OCI-M2 (cell line): ENCODE results near the gene CST7.
"Not testable (repeated sequence)": the region's sequence is repeated elsewhere in the genome, so short reads cannot be mapped to it uniquely, and the experiment has no call there.

Experiments
- DNase-seq: peaks from one replicate; lab custom pipeline; 2025; ENCODE audit not compliant: unreplicated experiment; lab: John Stamatoyannopoulos, UW

CST7 gene

GRCh38 chr20:24929867-24930723 is 19.0 kb upstream of the CST7 start:
- not testable (repeated sequence) for DNase-seq

DNA sequence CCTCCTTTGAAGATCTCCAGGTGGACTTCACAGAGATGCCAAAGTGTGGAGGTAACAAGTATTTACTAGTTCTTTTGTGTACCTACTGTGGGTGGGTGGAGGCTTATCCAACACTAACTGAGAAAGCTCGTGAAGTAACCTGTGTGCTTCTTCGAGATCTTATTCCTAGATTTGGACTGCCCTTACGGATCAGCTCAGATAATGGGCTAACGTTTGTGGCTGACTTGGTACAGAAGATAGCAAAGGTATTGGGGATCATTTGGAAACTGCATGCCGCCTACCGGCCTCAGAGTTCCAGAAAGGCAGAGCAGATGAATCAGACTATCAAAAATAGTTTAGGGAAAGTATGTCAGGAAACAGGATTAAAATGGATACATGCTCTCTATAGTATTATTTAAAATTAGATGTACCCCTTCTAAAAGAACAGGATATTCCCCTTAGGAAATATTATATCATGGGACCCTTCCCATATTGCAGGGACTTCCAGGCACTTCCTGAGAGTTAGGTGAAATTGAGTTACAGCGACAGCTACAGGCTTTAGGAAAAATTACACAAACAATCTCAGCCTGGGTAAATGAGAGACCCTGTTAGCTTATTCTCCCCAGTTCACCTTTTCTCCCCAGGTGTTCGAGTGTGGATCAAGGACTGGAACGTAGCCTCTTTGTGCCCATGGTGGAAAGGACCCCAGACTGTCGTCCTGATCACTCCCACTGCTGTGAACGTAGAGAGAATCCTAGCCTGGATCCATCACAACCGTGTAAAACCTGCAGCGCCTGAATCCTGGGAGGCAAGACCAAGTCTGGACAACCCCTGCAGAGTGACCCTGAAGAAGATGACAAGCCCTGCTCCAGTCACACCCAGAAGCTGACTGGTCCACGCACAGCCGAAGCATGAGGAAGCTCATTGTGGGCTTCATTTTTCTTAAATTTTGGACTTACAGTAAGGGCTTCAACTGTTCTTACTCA is 18.1 kb upstream of the CST7 start:
- not testable (repeated sequence) for DNase-seq

DNA sequence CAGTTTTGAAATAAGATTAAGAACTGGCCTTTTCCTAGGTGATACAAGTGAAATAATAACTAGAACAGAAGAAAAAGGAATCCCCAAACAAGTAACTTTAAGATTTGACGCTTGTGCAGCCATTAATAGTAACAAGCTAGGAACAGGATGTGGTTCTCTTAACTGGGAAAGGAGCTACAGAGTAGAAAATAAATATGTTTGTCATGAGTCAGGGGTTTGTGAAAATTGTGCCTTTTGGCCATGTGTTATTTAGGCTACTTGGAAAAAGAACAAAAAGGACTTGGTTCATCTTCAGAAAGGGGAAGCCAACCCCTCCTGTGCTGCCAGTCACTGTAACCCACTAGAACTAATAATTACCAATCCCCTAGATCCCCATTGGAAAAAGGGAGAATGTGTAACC is 17.2 kb upstream of the CST7 start:
- not testable (repeated sequence) for DNase-seq

GRCh38 chr20:24933266-24933908 is 15.7 kb upstream of the CST7 start:
- DNase-seq, result no peak

DNA sequence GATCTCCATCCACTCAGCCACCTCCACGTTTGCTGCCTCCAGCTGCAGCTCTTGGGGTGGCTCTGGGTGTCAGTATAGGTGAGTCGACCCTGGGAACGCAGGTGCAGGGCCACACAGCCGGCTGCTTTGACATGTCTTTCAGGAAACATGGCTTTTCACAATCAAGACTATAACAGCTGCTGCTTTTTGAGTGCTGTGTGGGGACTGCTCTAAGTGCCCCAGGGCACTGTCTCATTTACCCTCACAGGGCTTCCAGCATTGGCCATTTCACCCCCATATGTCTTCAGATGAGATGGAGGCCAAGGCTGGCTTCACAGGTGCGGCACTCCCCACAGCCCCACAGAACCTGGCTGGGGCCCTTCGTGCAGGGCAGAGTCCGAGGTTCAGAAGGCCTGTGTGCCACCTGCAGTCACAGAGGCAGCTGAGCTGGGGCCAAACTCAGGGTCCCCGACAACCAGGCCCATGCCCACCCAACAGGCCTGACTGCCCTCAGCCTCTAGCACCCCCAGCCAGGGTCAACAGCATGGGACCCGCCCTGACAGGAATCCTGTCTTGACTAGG is 14.9 kb upstream of the CST7 start:
- no peak for DNase-seq

DNA sequence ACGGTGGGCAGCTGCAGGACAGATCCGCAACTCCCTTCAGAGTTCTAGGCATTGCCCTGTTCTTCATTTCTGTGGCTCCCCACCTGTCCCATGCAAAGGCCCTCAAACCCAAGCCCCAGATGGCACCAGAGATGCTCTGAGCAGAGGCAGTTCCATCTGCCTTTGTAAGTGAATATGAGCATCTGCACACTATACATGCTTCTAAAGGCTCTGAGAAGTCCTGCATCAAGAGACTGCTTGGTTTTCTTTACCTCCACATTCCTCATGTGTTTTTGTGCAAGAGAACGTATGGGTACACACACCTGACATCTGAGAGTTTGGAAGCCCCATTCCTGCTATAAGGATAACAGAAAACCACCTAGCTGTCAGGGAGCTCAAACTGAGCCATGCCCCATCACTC is 14.4 kb upstream of the CST7 start:
- no peak for DNase-seq

GRCh38 chr20:24935140-24935539 is 13.9 kb upstream of the CST7 start:
- DNase-seq, result no peak

DNA sequence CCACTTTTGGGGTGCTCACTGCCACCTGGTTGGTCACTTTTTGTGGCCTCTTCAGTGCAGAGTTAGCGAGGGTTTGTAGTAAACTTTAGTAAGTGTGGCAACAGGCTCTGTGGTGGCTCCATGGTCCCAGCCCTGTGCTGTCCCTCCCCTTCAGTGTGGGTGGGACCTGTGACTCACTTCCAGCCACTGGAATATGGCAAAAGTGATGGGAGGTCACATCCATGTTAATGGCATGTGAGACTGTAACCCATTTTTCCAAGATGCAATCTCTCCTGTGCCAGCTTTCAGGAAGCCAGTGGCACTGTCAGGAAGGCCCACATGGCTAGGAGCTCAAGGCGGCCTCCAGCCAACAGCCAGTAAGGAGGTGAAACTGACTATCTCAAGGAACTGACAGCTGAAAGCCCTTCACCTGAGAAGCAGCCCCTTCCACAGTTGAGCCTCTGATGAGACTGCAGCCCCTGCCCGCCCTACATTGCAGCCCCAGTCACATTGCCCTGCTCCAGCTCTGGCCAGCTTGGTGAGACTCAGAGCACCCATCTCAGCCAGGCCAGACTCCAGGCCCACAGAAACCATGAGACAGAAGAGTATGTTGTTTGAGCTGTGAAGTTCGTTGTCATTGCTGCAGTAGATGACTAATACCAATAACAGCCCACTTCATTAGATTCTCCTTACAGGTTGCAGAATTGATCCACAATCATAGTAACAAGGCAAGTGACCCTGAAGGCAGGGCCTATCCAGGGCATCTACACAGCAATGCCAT is 13.1 kb upstream of the CST7 start:
- DNase-seq, result no peak

DNA sequence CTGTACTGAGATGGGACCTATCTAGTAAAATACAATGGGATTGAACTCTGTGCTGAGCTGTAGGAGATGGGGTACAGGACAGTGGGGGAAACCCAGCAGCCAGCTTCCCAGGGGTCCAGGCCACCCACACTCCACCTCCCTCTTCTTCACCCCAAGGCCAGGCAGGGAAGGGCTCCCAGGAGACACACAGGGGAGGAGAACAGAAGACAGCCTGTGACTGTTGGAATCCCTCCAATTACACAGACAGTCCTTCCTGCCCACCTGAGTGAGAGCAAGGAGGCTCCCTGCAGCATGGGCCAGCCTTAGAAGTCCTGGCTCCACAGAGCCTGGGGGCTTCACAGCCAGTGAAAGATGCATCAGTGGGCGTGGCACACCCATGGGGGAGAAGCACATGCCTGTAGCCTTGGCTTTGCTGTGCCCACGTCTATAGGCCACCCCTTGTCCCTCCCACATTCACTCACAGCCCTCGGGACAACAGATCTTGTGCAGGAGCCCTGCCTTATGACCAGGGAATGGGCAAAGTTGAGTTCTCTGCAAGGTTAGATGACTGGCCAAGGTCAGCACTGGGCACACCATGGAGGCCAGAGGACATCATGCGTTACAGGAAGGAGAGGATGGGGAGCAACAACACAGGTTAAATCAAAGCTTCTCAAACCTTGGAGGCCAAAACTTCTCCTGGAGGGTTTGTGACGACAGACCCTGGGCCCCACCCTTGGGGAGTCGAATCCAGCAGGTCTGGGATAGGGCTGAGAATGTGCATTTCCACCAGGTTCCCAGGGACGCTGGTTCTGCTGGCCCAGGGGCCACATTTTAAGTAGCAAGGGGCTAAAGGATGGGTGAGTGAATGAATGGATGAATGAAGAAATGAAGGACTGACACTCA is 12.3 kb upstream of the CST7 start:
- no peak for DNase-seq

DNA sequence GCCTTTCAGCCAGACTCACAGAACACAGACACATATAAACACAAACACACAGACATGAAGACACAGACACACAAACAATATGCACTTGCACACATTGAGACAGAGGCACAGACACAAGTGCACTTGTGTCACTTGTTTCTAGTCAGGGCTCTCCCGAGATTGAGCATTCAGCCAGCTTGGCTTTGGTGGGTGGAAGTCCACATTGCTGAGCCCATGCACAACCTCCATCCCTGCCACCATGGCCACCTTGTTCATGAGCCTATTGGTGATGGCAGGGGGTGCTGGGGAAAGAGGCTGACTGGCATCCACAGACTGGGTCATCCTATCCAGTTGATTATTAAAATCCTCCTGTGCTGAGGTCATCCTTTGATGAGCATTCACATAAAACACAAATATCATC is 11.5 kb upstream of the CST7 start:
- DNase-seq, result no peak

DNA sequence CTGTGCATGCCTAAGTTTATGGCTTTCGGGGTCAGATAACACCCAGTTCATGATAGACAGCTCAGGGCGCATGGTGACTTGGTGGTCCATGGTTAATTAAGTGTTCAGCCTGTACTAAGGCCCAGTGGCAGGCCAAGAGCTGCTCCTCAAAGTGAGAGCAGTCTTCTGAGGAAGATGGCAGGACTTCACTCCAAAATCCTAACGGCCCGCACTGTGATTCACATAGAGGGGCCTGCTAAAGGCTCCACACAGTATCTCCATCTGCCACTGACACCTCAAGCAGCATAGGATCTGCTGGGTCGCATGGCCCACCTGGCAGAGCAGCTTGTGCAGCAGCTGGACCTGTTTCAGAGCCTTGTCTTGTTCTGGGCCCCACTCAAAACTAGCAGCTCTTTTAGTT is 10.6 kb upstream of the CST7 start:
- no peak for DNase-seq

GRCh38 chr20:24939036-24939435 is 10.0 kb upstream of the CST7 start:
- DNase-seq, result no peak

DNA sequence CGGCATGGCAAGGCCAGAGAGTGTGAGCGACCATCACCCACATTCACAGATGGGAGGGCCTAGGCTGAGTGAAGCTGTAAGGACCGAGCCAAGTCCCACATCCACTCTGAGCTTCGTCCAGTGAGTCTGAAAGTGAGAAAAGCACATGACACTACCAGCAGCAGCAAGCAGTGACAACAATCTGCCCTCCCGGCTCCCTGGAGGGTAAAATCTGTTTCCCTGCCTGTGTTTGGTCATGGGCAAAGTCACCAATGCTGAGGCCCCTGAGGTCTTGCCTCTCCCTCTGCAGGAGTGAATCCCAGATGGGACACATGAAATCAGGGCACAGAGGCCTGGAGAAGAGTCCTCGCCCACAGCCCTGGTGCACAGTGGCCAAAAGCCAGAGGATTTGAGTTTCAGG is 6.4 kb upstream of the CST7 start:
- DNase-seq, result no peak

DNA sequence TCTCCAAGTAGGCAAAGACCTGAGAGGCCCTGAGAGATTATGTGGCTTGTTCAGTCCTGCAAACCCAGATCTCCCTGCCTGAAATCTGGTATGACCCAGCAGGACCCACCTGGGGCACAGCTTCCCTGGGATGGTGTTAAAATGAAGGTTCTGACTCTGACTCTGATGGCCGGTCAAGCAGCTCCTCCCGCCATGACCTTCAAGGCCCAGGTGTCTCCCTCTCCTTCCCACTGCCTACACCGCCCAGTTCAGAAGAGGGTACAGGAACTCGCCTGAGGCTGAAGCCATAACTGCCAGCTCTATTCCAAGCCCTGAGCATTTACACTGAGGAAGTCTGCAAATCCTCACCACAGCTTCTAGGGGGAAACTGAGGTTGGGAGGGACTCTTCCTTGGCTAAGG is 5.9 kb upstream of the CST7 start:
- DNase-seq, result no peak

- no peak for DNase-seq
Observed at GRCh38 chr20:24943731-24944130, 5.3 kb upstream of the CST7 start.

- DNase-seq, result not testable (repeated sequence)
Observed at GRCh38 chr20:24946376-24946775, 2.7 kb upstream of the CST7 start.

- not testable (repeated sequence) for DNase-seq
Observed at GRCh38 chr20:24948396-24948938, 602 bp upstream of the CST7 start.

DNA sequence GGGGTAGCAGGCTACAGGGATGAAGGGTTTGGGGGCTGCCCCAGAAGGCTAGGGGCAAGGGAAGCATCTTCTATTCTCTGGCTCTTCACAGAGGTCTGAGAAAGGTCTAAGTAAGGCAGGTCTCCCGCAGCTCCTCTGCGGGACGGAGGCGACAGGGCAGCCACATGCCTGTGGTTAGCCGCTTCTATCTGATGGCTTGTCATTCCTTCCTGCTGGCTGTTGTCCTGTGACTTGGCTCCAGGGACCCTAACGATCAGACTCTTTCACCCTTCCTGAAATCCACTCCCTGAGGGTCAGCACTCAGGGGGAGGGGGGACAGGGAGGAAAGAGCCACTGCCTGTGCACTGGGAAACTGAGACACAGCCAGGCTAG is 673 bp downstream of the CST7 start:
- no peak for DNase-seq

DNA sequence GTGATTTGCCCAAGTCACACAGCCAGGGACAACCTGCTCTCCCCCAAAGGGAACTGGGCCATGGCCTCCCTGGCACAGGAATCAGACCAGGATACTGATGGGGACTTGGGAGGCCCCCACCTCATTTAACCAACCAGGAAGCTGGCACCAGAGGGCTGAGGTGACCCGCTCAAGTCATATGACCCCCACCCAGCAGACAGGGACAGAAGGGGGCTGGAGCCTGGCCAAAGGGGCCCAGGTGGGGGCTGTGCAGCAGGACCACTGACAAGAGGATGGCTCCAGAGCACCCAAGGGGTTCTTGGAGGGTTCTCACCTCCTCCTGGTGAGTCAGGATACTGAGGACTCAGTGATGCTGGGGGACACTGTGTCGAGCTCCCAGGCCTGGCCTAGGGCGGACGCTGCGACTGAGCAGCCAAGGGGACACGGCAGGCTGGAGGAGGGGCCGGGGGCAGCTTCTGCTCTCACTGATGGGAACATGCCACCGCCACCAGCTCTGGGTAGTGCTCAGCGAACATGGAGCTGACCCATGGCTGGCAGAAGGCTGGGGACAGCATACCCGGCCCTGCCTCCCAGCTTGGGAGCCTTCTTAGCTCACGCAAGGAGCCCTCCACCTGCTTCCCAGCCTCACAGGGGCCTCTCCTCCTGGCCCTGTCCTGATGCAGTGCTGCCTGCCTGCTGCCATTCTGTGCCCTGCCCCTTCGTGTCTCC is 1.2 kb downstream of the CST7 start:
- no peak for DNase-seq
